ENCODE data around the gene DNAJC27. TPM values are rescaled to one million over a fixed set of nuclear protein-coding genes. Genes with fewer than 3 reads are reported as not detected.

The DNAJC27 gene
- total RNA-seq, 1 experiment from 2014 or later, result 4.6 TPM

GRCh38 chr2:24972315-24972961, 683 bp upstream of the DNAJC27 start:
- ChIA-PET RAD21 (ENCODE audit: low non-redundant PET in 1 of 2, low total read pairs in 2 of 2, uncharacterized antibody in 2 of 2, unreplicated experiment in 2 of 2) (interaction anchor here in 1 of 2 experiments (2.6 kb wide), 1 partner anchor 157 kb away, joined by 7 read pairs; no protein-coding TSS in a partner anchor), CTCF (interaction anchor here (0.8 to 2.1 kb wide), 3 partner anchors 144 to 563 kb away, joined by 3 to 21 read pairs (median 4); no protein-coding TSS in a partner anchor), POLR2A (interaction anchor here (1.3 kb wide), 1 partner anchor 157 kb away, joined by 6 read pairs; no protein-coding TSS in a partner anchor)
- H3K9me2 ChIP-seq (ENCODE audit: insufficient read depth), result no peaks in the 10 kb centered on the region
- peak; percentile 62 for TF ChIP-seq ZFX (IDR thresholded peaks at IDR 0.05)
- peak; percentile 9 for TF ChIP-seq YY1 (IDR thresholded peaks at IDR 0.05; ENCODE audit: extremely low read depth, insufficient replicate concordance, low read depth, low read length)
- no peak for TF ChIP-seq CTCF (IDR thresholded peaks at IDR 0.05 in 2 of 3, conservative IDR thresholded peaks at IDR 0.05 in 1 of 3; ENCODE audit: borderline replicate concordance in 1 of 3, insufficient read depth in 1 of 3, low read depth in 2 of 3, low read length in 2 of 3)
- BruUV-seq (replicated peaks), result TSS peak; percentile 87
- H4K20me1 ChIP-seq (ENCODE audit: insufficient read depth), result no peaks in the 10 kb centered on the region
- peaks cover 5 to 11% of the 10 kb centered on the region in 2 experiments for H3K4me1 ChIP-seq (ENCODE audit: control insufficient read depth in 1 of 2, insufficient read depth in 2 of 2, low read length in 2 of 2)
- peak overlapping the region; percentile 84 for H3K4me2 ChIP-seq (ENCODE audit: low read length)
- H3K4me3 ChIP-seq (replicated peaks in 1 of 2; ENCODE audit: low read depth in 1 of 2, low read length in 2 of 2), result peak overlapping the region; percentile 77 to 81
- peaks cover 16% of the 10 kb centered on the region for H3K79me2 ChIP-seq (ENCODE audit: insufficient read depth, low read length)
- intact Hi-C loops (cut with micrococcal nuclease), result no loop called here
- peak overlapping the region; percentile 86 for H3K9ac ChIP-seq (ENCODE audit: low read length)
- DNase-seq (ENCODE audit: low read depth, low spot score) (peak; percentile 12), ATAC-seq (no peak)
- H3K27ac ChIP-seq (ENCODE audit: low read depth, low read length), result peak overlapping the region; percentile 85
- no peak overlapping the region for H2AFZ ChIP-seq (ENCODE audit: low read depth, low read length, poor library complexity, severe bottlenecking)
- no peaks in the 10 kb centered on the region for H3K9me3 ChIP-seq (ENCODE audit: control insufficient read depth in 1 of 2, insufficient read depth in 1 of 2, low read depth in 1 of 2, low read length in 2 of 2)
- H3K27me3 ChIP-seq (ENCODE audit: insufficient read depth, low read length), result no peaks in the 10 kb centered on the region
- no peaks in the 10 kb centered on the region for H3K36me3 ChIP-seq (ENCODE audit: control insufficient read depth in 1 of 2, insufficient read depth in 2 of 2, low read length in 2 of 2)

GRCh38 chr2:24971286-24971535, 544 bp downstream of the DNAJC27 start:
- H3K36me3 ChIP-seq (ENCODE audit: control insufficient read depth in 1 of 2, insufficient read depth in 2 of 2, low read length in 2 of 2), result 0 out of 4 replicates have a peak, but pooled peaks cover 0 to under 1% of the 10 kb centered on the region in 2 experiments
- peak overlapping the region; percentile 84 for H3K4me2 ChIP-seq (ENCODE audit: low read length)
- ChIA-PET POLR2A (no interaction called here), RAD21 (ENCODE audit: low non-redundant PET in 1 of 2, low total read pairs in 2 of 2, uncharacterized antibody in 2 of 2, unreplicated experiment in 2 of 2) (no interaction called here), CTCF (no interaction called here)
- H3K27ac ChIP-seq (ENCODE audit: low read depth, low read length), result peak overlapping the region; percentile 85
- peak overlapping the region; percentile 77 to 81 for H3K4me3 ChIP-seq (replicated peaks in 1 of 2; ENCODE audit: low read depth in 1 of 2, low read length in 2 of 2)
- no peaks in the 10 kb centered on the region for H3K9me2 ChIP-seq (ENCODE audit: insufficient read depth)
- H3K9ac ChIP-seq (ENCODE audit: low read length), result peak overlapping the region; percentile 86
- TF ChIP-seq YY1 (IDR thresholded peaks at IDR 0.05; ENCODE audit: extremely low read depth, insufficient replicate concordance, low read depth, low read length) (no peak), FOSL1 (IDR thresholded peaks at IDR 0.05; ENCODE audit: low read depth) (no peak), POLR2AphosphoS5 (IDR thresholded peaks at IDR 0.05; ENCODE audit: low read depth, low read length) (no peak), TCF7L2 (IDR thresholded peaks at IDR 0.05; ENCODE audit: borderline replicate concordance, extremely low read depth, insufficient read depth, insufficient read length) (no peak), ZFX (IDR thresholded peaks at IDR 0.05) (peak; percentile 47), SRF (IDR thresholded peaks at IDR 0.05; ENCODE audit: low read depth) (no peak), EZH2phosphoT487 (IDR thresholded peaks at IDR 0.05; ENCODE audit: borderline replicate concordance) (no peak)
- peaks cover 5 to 11% of the 10 kb centered on the region in 2 experiments for H3K4me1 ChIP-seq (ENCODE audit: control insufficient read depth in 1 of 2, insufficient read depth in 2 of 2, low read length in 2 of 2)
- H3K27me3 ChIP-seq (ENCODE audit: insufficient read depth, low read length), result no peaks in the 10 kb centered on the region
- no peaks in the 10 kb centered on the region for H3K9me3 ChIP-seq (ENCODE audit: control insufficient read depth in 1 of 2, insufficient read depth in 1 of 2, low read depth in 1 of 2, low read length in 2 of 2)
- peak overlapping the region; percentile 49 for H2AFZ ChIP-seq (ENCODE audit: low read depth, low read length, poor library complexity, severe bottlenecking)
- ATAC-seq (peak; percentile 18), DNase-seq (ENCODE audit: low read depth, low spot score) (no peak)
- intact Hi-C loops (cut with micrococcal nuclease), result no loop called here
- H4K20me1 ChIP-seq (ENCODE audit: insufficient read depth), result no peaks in the 10 kb centered on the region
- peaks cover 16% of the 10 kb centered on the region for H3K79me2 ChIP-seq (ENCODE audit: insufficient read depth, low read length)
- no TSS peak for BruUV-seq (replicated peaks)

Data from HCT116 (cell line).